Activated CD8-positive, alpha-beta T cell treated with anti-CD3 and anti-CD28 coated beads for 36 hours (primary cell): ENCODE measurements around the gene BBX. TPM values are rescaled to one million over a fixed set of nuclear protein-coding genes. Genes with fewer than 3 reads are reported as not detected.
A peak's percentile ranks its signal among the peaks of the same experiment; 100 is the strongest.

Source experiments
- ATAC-seq: fragments of 200-7000 bp; cut with Tn5 transposase; one replicate; pipeline ENCODE4 v1.10.0; 2021; ENCODE audit warnings: mild to moderate bottlenecking, moderate library complexity
- CTCF ChIA-PET: fragments of 350-600 bp; sonication (Branson Sonifier 250); formaldehyde crosslinking; loops from one replicate; lab custom pipeline; 2021; ENCODE audit warnings: antibody characterized with exemption; lab: Charles Lee
- POLR2A ChIA-PET: fragments of 350-600 bp; sonication (Branson Sonifier 250); formaldehyde crosslinking; loops from one replicate; lab custom pipeline; 2021; ENCODE audit warnings: antibody characterized with exemption; lab: Charles Lee
- DNase-seq: peaks from one replicate; pipeline ENCODE4 v3.0.0-alpha.2; 2020
- H3K27ac Mint-ChIP-seq: one replicate; pipeline ENCODE4 v1.8.0; 2021; ENCODE audit warnings: mild to moderate bottlenecking, mixed read lengths
- H3K27me3 Mint-ChIP-seq: one replicate; pipeline ENCODE4 v1.8.0; 2021; ENCODE audit warnings: mixed read lengths
- H3K36me3 Mint-ChIP-seq: one replicate; pipeline ENCODE4 v1.8.0; 2021; ENCODE audit warnings: low read depth, mixed read lengths
- H3K4me1 Mint-ChIP-seq: one replicate; pipeline ENCODE4 v1.8.0; 2021; ENCODE audit warnings: low read depth, mixed read lengths
- H3K4me3 Mint-ChIP-seq: one replicate; pipeline ENCODE4 v1.8.0; 2021; ENCODE audit warnings: mild to moderate bottlenecking, moderate library complexity, mixed read lengths
- H3K9me3 Mint-ChIP-seq: one replicate; pipeline ENCODE4 v1.8.0; 2021; ENCODE audit warnings: mixed read lengths
- intact Hi-C: fragments of 100-400 bp; cut with micrococcal nuclease; formaldehyde crosslinking; loops from one replicate; pipeline ENCODE4 v1.10.0; 2022
- total RNA-seq, 2 experiments: library from RNA; stranded (reverse); gene quantifications; one replicate each; pipeline ENCODE4 v1.2.3, GENCODE V29; 2021
- TF ChIP-seq, protein P1 (sequence below): fragments of 200-600 bp; IDR thresholded peaks from one replicate; pipeline ENCODE4 v1.8.0; 2022; ENCODE audit warnings: antibody characterized with exemption, mild to moderate bottlenecking

Gene BBX
- total RNA-seq, 2 experiments from 2014 or later: 40.9 to 42.4 TPM

DNA sequence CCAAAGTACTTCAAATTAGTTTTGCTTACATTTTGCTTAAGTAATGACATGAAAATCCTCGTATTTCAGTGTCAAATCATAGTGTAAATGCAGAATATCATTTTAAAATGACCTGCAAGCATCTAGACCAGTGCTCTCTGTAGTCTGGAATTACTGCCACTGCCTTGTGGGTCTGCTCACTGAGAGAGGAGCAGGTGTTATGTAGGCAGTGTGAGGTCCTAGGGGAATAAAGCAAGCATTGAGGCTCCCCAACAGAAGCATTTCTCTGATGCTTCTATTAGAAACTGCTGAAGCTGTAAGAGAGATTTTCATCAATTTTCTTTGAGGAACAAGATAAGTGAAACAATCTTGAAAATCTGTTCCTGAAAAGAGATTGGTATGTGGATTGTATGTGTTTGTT is 253.2 kb downstream of the BBX start:
- H3K9me3 Mint-ChIP-seq: no peaks in the 10 kb centered on the region
- TF ChIP-seq, protein P1, sequence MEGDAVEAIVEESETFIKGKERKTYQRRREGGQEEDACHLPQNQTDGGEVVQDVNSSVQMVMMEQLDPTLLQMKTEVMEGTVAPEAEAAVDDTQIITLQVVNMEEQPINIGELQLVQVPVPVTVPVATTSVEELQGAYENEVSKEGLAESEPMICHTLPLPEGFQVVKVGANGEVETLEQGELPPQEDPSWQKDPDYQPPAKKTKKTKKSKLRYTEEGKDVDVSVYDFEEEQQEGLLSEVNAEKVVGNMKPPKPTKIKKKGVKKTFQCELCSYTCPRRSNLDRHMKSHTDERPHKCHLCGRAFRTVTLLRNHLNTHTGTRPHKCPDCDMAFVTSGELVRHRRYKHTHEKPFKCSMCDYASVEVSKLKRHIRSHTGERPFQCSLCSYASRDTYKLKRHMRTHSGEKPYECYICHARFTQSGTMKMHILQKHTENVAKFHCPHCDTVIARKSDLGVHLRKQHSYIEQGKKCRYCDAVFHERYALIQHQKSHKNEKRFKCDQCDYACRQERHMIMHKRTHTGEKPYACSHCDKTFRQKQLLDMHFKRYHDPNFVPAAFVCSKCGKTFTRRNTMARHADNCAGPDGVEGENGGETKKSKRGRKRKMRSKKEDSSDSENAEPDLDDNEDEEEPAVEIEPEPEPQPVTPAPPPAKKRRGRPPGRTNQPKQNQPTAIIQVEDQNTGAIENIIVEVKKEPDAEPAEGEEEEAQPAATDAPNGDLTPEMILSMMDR: no peak
- ChIA-PET CTCF (no interaction called here), POLR2A (no interaction called here)
- no peaks in the 10 kb centered on the region for H3K27me3 Mint-ChIP-seq
- DNase-seq (no peak), ATAC-seq (no peak)
- intact Hi-C loops: no loop called here
- no peak overlapping the region for H3K4me3 Mint-ChIP-seq
- no peak overlapping the region for H3K27ac Mint-ChIP-seq
- H3K4me1 Mint-ChIP-seq: no peaks in the 10 kb centered on the region
- H3K36me3 Mint-ChIP-seq: peaks cover 18% of the 10 kb centered on the region

DNA sequence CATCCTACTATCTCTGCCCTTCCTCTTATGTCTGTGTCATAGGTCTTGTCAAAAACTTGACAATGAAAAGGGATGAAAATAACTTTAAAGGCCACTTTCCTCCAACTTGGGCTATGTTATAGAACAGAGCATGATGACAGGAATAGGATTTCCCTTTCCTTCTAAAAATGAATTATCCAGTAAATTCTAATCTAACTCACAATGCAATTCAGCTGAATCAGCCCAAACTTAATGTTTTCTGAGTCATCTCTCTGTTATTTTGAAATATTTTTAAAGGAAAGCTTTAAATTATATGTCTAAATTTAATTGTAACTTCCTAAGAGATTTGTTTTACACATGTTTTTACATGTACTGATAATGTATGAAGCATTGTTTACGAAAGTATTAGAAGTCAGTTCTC is 258.5 kb downstream of the BBX start:
- Mint-ChIP-seq H3K36me3 (peaks cover 26% of the 10 kb centered on the region), H3K4me3 (no peak overlapping the region), H3K9me3 (no peaks in the 10 kb centered on the region), H3K4me1 (no peaks in the 10 kb centered on the region), H3K27me3 (no peaks in the 10 kb centered on the region), H3K27ac (no peak overlapping the region)
- POLR2A ChIA-PET: no interaction called here
- DNase-seq (no peak), ATAC-seq (no peak)
- CTCF ChIA-PET: no interaction called here
- intact Hi-C loops: no loop called here
- TF ChIP-seq, protein P1: no peak

DNA sequence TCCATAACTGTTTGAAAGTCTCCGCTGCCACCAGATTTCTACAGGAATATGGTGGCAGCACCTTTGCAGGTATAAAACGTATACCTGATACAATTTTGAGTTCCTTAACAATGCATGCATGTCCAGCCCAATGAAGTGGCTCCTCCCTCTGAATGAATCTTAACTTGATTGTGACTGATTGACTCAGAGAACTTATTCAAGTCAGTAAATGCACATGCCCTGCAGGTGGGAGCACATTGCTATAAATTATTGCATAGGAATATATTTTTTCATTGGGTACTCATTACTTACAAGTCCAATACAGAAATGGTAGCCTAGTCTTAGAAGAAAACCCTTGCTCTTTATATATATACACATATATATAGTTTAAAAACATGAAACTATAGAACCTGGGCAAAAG is 259.3 kb downstream of the BBX start:
- POLR2A ChIA-PET: no interaction called here
- Mint-ChIP-seq H3K36me3 (peaks cover 26% of the 10 kb centered on the region), H3K4me3 (no peak overlapping the region), H3K4me1 (no peaks in the 10 kb centered on the region), H3K27me3 (no peaks in the 10 kb centered on the region), H3K9me3 (no peaks in the 10 kb centered on the region), H3K27ac (no peak overlapping the region)
- ATAC-seq (no peak), DNase-seq (no peak)
- CTCF ChIA-PET: interaction anchor here (1.5 kb wide), 1 partner anchor 547 kb away, joined by 3 read pairs; no protein-coding TSS in a partner anchor
- TF ChIP-seq, protein P1: no peak
- intact Hi-C loops: no loop called here

DNA sequence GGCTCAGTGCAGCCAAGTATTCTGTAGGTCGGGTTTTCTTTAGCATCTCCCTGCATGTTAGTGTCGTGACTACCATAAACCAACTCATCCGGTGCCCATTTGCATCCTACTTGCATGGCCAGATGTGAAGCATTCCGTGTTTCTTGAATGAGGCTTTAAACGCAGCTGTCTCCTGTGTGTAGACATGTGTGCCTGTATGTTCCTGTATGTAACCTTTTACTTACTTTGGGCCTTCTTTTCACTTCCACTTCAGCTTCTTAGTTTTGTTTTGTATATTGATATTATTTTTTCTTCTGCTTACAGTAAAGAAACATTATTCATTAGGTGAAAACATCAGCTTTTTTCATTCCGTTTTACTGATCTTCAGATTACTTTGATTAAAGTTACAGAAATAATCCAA is 267.9 kb downstream of the BBX start:
- ChIA-PET POLR2A (no interaction called here), CTCF (no interaction called here)
- peaks cover 1% of the 10 kb centered on the region for H3K4me1 Mint-ChIP-seq
- TF ChIP-seq, protein P1: no peak
- ATAC-seq (no peak), DNase-seq (no peak)
- no peak overlapping the region for H3K4me3 Mint-ChIP-seq
- H3K9me3 Mint-ChIP-seq: no peaks in the 10 kb centered on the region
- intact Hi-C loops: no loop called here
- peaks cover 36% of the 10 kb centered on the region for H3K36me3 Mint-ChIP-seq
- H3K27me3 Mint-ChIP-seq: no peaks in the 10 kb centered on the region
- no peak overlapping the region for H3K27ac Mint-ChIP-seq

DNA sequence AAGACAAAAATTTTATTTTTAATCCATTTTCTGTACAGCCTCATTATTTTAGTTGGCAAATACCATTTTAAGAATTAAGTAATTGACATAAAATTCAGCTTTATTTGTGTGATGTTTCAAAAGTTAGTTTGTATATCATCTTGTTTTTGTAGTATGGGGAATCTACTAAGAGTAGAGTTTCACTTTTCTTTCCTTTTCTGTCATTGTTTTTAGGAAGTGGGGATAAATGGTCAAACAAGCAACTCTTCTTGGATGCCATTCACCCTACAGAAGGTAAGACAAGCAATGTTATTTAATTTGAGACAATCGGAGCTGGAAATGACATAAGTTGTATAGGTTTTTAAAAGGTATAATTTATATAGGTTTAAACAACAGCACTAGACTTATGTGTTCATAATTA is 268.3 kb downstream of the BBX start:
- H3K27ac Mint-ChIP-seq: peak overlapping the region; percentile 47
- H3K9me3 Mint-ChIP-seq: no peaks in the 10 kb centered on the region
- CTCF ChIA-PET: no interaction called here
- peaks cover 37% of the 10 kb centered on the region for H3K36me3 Mint-ChIP-seq
- DNase-seq: no peak
- no peak for ATAC-seq
- POLR2A ChIA-PET: no interaction called here
- H3K4me3 Mint-ChIP-seq: no peak overlapping the region
- H3K27me3 Mint-ChIP-seq: no peaks in the 10 kb centered on the region
- intact Hi-C loops: no loop called here
- TF ChIP-seq, protein P1: no peak
- peaks cover 3% of the 10 kb centered on the region for H3K4me1 Mint-ChIP-seq
